HG02973 (cell line): ENCODE results near the gene TRIM67.

Source experiments
- ATAC-seq: cut with Tn5 transposase; IDR thresholded peaks from one replicate; pipeline ENCODE4 v1.9.1; 2021; ENCODE audit warnings: moderate library complexity; ENCODE audit not compliant: unreplicated experiment

Gene TRIM67

DNA sequence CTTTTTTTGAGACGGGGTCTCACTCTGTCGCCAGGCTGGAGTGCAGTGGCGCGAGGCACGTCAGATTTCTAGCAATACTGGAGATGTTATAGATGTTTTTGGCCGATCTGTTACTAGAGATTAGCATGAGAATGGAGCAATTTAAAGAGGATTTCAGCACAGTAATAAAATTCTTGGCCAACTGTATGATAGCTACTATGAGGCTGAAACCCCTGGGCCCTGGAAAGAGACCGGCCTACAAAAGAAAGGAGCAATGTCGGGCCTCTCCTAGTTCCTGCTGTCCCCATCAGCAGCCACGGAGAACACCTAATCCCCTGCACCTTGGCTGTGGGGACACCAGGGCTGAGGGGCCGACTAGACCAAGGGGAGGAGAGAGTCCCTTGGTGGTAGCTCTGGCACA lies 69.7 kb downstream of the TRIM67 start:
- ATAC-seq = no peak

DNA sequence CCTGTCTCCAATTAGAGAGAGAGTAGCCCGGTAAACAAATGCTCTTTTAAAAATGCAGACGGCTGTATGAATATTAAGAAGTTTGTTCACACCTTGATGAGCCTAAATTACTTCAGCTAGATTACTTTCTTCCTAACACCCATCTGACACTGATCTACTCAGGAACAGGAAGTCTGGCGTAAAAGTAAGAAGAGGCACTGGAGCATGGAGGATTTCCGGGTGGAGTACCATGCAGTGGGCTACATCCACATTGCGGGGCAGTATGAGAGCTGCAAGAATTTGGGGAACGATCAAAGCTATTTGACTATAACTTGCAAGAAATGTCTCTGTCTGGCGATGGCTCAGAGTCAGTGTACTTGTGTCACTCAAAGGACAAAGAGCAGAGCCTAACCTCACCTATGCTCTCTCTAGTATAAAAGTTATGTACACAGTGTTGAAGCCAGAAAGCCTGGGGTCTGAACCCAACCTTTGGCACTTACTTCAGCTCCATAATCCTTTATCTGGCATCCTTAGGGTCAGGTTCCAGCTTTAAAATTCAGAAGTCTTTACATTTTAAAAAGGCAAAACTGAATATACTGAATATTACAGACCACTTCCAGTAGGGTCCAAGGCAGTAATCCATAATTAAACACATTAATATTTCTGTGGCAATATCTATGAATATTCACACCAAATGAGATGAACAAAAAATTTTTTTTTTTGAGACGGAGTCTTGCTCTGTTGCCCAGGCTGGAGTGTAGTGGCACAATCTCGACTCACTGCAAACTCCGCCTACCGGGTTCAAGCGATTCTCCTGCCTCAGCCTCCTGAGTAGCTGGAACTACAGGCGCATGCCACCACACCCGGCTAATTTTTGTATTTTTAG lies 71.2 kb downstream of the TRIM67 start:
- ATAC-seq = no peak

DNA sequence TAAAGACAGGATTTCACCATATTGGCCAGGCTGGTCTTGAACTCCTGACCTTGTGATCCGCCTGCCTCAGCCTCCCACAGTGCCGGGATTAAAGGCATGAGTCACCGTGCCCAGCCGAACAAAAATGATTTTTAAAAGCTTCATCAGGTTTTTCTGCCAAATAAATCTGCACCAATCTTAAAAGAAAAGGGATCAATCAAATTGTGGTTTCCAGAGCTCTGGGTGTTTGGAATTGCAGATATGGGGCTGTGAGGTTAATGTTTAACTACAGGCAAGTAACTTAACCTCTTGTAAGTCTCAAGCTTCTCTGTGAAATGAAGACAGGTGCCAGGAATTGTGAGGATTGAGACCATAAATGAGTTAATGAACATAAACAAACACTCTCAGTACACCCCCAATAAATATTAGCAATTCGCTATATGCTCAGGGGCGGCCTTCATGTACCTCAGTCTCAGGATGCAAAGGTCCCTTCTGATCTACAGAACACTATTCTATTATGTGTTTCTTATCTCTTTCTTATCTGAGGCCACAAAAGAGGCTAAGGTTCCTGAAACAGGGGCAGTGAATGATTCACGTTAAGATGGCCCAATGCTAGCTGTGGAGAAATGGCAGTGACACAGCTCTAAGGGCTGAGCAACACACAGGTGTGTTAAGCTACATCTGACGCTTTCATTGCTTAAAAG lies 72.0 kb downstream of the TRIM67 start:
- no peak for ATAC-seq

DNA sequence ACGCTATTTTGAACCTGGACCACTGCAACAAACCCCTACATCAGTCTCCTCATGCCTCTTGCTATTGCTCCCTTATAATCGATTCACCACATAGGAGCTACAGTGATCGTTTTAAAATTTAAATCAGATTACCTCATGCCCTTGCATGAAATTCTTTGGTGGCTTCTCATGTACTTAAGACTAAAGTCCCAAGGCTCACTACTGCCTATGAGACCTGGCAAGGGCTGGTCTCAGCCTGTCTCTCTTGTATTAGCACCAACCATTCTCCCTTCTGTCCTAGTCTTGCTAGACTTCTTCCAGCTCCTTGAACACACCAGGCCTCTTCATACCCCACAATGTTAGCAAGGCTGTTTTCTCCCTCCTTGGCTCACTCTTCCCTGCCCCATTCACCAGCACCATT lies 72.6 kb downstream of the TRIM67 start:
- no peak for ATAC-seq

DNA sequence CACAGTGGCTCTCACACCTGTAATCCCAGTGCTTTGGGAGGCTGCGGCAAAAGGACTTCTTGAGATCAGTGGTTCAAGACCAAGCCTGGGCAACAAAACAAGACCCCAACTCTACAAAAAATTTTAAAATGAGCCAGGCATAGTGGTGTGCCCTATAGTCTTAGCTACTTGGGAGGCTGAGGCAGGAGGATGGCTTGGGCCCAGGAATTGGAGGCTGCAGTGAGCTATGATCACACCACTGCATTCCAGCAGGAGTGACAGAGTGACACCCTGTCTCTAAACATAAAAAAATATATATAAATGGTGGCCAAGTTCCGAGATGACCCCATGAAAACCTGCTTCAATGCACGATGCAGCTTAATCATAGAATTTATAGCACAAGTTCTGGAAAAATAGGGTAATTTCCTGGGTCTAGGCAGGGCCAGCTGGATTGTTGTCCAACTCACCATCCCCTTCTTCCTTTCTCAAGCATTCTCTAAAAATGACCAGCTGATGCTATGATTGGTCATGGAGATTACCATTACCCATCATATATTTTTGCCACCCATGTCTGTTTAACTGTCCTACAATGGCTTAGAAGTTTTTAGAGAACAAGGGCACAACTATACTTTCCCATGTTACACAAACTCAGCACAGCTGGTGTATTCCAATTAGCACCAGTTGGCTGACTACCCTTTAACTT lies 73.8 kb downstream of the TRIM67 start:
- no peak for ATAC-seq

DNA sequence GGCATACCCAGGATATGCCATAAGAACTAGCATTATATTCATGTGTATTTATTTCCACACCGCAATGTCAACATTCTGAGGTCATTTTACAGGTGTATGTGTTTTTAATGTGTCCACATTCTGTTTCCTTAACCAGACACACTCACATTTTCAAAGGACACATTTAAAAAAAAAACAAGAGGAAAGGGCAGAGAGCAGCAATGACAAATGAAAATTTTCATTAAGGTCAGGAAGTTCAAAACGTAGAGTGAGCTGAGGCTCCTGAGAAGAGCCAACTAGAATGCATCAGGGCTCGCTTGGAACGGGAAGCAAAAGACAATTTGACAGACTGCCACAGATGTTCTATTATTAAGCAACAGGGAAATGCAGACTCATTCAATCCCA lies 74.3 kb downstream of the TRIM67 start:
- ATAC-seq = no peak

DNA sequence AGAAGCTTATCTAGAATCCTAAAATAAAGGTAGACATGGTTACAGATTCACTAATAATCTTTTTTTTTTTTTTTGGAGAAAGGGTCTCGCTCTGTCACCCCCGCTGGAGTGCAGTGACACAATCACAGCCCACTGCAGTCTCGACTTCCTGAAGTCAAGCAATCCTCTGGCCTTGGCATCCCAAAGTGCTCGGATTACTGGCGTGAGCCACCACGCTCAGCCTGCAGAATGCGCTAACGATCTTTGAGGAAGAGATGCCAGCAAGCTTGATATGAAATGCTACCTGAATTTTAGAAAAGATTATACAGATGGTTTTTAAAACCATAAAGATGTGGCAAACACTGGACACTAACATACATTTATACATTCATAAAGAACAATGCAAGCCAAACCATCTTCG lies 75.1 kb downstream of the TRIM67 start:
- ATAC-seq = no peak

DNA sequence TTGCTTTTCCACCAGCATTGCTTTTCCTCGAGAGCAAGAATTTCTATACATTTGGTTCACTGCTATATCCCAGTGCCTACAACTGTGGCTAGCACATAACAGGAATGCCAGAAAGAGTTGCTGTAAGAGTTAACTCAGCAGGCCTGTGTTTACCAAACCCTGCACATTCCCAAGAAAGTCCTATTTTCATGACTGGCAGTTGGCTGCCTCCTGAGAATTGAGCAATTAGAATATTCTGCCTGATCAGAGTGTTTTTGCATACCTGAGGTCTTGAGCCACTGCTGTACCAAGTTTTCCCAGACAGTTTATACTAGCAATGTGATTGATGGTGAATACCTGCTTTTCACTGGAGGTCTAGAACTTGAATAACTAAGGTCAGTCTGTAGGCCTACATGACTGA lies 76.4 kb downstream of the TRIM67 start:
- no peak for ATAC-seq

DNA sequence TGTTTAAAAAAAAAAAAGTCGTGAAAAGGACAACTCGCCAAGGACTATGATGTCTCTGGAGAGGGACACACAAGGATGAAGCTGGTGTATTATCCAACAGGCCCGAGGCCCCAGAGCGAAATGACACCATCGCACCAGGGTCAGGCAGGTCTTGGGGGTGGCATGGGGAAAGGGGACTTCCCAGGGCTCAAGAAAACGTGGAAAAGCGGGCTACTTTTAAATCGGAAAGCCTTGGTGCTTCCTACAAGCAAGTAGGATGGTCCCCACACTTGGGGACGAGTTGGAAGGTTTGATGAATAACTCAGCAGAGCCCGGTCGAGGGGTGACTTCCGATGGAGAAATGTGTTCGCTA lies 78.6 kb downstream of the TRIM67 start:
- ATAC-seq = no peak

DNA sequence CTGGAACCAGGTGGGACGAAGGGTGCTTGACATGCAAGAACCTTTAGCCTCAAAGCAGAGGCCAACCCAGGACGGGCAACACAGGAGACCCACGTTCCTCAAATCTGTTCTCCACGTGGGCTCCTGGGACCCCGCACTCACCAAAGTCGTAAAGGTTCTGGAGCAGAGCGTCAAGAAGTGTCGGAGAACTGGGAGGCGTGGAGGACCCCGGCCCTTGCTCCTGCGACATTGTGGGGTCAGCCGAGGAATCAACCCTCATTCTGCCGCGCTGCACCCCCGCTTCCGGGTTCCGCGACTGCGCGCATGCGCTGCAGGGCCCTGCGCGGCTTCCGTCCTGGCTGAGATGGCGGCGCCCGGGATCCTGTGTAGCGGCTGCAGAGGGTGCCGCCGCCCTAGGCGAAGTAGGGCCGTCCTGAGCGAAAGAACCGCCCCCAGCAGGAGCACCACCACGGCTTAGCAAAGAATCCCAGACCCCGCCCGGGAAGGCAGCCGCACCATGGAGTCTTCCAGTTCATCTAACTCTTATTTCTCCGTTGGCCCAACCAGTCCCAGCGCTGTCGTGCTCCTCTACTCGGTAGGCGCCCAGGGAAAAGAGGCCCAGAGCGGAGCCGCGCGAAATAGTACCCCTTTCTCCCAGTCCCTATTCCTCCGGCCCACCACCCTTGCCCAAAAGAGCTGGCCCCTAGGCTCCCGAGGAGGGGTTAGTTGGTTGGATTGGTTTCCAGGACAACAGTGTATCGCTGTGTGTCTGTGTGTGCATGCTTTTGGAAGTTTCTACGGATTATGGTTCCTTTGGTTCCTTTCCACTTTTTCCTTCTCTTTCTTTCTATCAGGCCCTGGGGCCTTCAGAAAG lies 79.3 kb downstream of the TRIM67 start, which contains the start of gene GNPAT:
Gene GNPAT (plus strand): TSS at position 330 of the 853 bp plus-strand sequence. CDS start 167 bp downstream, at position 497.
- peak; percentile 92 for ATAC-seq

DNA sequence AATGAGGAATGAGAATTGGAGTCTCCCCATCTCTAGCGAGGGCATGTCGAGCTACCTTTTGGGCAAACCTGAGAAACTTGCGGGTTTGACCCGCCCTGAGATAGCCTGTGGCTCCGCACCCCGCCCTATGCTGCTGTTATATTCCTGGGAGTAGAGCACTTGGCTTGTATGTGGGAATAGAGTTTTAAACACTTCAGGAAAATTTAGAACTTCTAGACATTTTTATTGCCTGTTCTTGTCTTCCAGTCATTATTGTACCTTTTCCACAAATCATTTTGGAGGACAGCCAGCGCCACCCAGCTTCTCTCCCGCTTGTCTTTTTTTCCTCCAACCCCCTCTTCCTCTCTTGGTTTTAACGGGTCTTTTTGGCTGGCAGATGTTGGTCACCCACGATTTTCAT lies 79.9 kb downstream of the TRIM67 start:
- ATAC-seq = peak; percentile 16

DNA sequence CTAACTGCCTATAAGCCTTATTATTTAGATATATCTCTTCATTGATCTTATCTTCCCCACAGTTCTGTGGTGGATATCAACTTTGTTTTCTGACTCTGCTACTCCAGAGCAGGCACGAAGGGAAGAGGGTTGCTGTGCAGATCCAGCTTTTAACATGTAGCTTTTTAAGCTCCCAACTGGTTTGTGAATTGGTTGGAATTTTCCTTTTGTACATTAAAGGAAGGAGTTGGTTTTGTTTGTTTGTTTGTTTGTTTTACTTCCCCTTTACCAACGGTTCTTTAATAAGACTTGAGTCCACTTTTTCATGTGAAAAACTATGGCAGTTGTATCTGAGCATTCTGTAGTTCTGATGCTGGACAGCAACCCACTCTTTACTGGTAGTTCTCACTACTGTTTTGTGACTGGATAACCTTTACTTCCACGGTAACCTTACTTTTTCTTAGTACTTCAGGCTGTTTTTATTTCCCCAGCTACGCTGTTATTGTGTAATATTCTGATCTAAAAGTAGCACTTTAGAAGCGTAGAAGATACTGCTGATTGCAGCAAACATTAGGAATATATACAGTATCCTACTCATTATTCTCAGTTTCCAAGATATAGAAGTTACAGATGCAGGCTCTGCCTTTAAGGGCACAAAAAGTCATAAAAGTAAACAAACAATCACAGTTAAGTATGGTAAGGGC lies 80.8 kb downstream of the TRIM67 start:
- ATAC-seq = no peak

DNA sequence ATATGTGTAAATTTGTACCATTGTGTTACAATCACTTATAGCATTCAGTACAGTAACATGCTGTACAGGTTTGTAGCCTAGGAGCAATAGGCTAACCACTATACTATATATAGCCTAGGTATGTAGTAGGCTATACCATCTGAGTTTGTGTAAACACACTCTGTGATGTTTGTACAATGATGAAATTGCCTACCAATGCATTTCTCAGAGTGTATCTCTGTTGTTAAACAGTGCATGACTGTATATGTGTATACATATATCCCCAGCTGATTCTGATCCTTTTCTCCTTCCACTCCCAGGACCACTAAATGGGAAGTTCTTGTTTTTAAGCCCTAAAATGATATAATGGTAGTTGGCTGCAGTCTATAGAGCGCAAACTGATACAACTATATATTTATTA lies 86.9 kb downstream of the TRIM67 start:
- ATAC-seq = no peak

DNA sequence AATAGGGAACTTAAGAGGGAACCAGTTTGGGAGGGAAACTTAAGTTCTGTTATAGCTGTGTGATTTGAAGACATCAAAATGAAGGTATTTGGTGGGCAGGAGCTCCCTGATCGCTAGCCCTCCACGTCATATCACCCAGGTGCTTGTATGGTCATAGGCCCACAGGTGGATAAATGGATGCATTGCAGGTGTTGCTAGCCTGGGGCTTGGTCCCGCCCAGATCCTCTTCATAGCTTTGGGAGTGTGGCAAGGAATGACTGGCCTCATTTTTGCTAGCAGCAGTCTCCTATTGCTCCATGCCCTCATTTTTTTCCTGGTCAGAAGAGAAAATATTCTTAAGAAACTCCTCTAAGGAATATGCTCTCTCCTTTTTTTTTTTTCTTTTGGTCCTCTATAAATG lies 90.5 kb downstream of the TRIM67 start:
- no peak for ATAC-seq

DNA sequence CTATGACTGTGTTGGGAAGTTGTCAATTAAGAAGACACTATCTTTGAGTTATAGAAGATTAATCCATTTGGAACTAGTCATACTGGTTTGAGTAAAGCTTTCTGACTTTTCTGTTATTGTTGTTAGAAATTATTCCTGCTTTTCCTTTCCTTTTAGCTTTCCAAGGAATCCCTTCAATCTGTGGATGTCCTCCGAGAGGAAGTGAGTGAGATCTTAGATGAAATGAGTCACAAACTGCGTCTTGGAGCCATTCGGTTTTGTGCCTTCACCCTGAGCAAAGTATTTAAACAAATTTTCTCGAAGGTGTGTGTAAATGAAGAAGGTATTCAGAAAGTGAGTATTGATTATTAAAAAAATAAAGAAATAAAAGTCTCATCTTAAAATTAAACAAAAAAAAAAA lies 98.5 kb downstream of the TRIM67 start:
- ATAC-seq = no peak

DNA sequence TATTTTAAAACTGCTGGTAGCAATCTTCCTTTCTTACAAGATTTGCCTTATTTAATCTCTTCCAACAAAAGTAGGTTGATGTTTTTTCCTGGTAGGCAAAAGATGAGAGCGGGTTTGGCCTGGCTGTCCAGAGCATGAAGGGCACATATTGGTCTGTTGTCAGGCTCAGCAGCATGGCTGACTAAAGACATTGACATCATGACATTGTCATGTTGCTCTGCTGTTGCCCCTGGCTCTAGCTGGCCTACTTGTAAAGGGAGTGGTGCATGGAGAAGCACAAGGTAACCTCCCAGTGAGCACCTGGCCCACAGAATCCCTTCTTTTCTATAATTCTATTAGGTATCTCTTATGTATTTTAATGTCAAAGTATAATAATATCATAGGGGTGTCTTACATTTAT lies 102.8 kb downstream of the TRIM67 start:
- no peak for ATAC-seq

DNA sequence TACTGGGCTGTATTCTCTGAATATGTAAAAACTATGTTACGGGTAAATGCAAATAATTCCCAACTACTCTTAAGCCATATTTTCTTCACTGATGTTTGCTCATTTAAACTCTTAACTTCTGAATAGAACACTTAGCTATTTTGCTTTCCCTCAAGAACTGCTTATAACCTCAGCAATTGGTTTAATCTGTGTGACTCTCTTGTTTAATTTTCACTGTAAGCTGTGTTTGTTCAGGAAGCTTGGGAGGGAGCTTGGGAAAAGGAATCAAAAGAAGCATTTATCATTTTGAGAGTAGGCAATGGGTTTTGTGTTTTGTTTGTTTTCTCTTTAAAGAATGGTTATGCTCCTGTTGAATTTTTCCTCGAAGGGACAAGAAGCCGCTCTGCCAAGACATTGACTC lies 103.5 kb downstream of the TRIM67 start:
- ATAC-seq = no peak

DNA sequence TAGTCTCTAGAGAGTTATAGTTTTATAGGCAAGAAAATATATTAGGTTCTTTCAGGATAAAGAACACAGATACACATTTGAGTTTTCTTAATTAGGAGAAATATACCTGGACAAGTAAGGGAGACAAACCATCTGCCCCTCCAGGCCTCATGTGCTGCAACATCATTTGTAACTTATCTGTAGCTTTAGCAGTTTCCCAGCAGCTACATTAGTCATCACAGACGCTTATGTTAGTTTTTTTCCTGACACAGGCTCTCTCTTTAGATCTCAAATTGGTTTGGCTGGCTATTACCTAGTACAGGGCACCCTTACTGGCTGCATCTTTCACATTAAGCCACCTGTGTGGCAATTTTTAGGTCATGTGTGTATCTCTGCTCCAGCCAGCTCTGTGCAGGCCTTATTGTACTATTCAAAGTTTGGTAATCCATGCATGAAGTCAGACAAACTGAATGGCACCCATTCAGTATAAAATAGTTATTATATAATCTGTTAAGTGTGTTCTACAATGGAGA lies 105.0 kb downstream of the TRIM67 start:
- ATAC-seq = no peak
